A673 (cell line): ENCODE results near the gene HIRIP3. TPM values are rescaled to one million over a fixed set of nuclear protein-coding genes. Genes with fewer than 3 reads are reported as not detected.

Source experiments
- BruUV-seq: library from RNA; stranded (reverse); fragments of 400-500 nt; replicated peaks from 2 replicates; lab custom pipeline; 2021; lab: Mats Ljungman, UMichigan
- CTCF ChIA-PET: fragments of 300-600 bp; sonication (Branson Sonifier 250); formaldehyde crosslinking; loops from one replicate; lab custom pipeline; 2022; ENCODE audit warnings: antibody characterized with exemption; lab: Charles Lee
- POLR2A ChIA-PET: fragments of 300-600 bp; sonication (Branson Sonifier 250); formaldehyde crosslinking; loops from one replicate; lab custom pipeline; 2022; ENCODE audit warnings: antibody characterized with exemption; ENCODE audit not compliant: low non-redundant PET; lab: Charles Lee
- DNase-seq: peaks from one replicate; pipeline ENCODE4 v3.0.0-alpha.2; 2015; ENCODE audit warnings: low spot score
- H3K27ac ChIP-seq: fragments of 200-600 bp; sonication (generic); 2 replicates; pipeline ENCODE4 v1.5.1; 2016; ENCODE audit warnings: mixed run types, low read depth, mild to moderate bottlenecking, mixed read lengths, antibody characterized with exemption, low read length; ENCODE audit not compliant: poor library complexity, severe bottlenecking
- H3K27me3 ChIP-seq: fragments of 200-600 bp; sonication (generic); replicated peaks from 2 replicates; pipeline ENCODE4 v1.6.1; 2017; ENCODE audit warnings: mixed run types, low read depth, mild to moderate bottlenecking, mixed read lengths, antibody characterized with exemption, low read length; ENCODE audit not compliant: insufficient read depth, poor library complexity
- H3K36me3 ChIP-seq: fragments of 200-600 bp; sonication (generic); 2 replicates; pipeline ENCODE4 v1.6.1; 2016; ENCODE audit warnings: mixed run types, mild to moderate bottlenecking, mixed read lengths, antibody characterized with exemption, low read length; ENCODE audit not compliant: insufficient read depth, poor library complexity, severe bottlenecking
- H3K4me1 ChIP-seq: fragments of 200-600 bp; sonication (generic); 2 replicates; pipeline ENCODE4 v1.6.1; 2017; ENCODE audit warnings: mixed run types, mild to moderate bottlenecking, mixed read lengths, antibody characterized with exemption, low read length; ENCODE audit not compliant: insufficient read depth, poor library complexity, severe bottlenecking
- H3K4me3 ChIP-seq: fragments of 200-600 bp; sonication (generic); 2 replicates; pipeline ENCODE4 v1.5.1; 2016; ENCODE audit warnings: low read depth, mixed run types, mild to moderate bottlenecking, mixed read lengths, low read length; ENCODE audit not compliant: poor library complexity, severe bottlenecking
- H3K9me3 ChIP-seq: fragments of 200-600 bp; sonication (generic); 2 replicates; pipeline ENCODE4 v1.6.1; 2016; ENCODE audit warnings: mixed run types, low read depth, mild to moderate bottlenecking, mixed read lengths, antibody characterized with exemption, low read length; ENCODE audit not compliant: poor library complexity, severe bottlenecking
- EZH2 ChIP-seq: fragments of 200-600 bp; sonication (generic); IDR thresholded peaks from 2 replicates; pipeline ENCODE4 v1.6.1; 2017; ENCODE audit warnings: borderline replicate concordance, low read depth, mild to moderate bottlenecking, mixed read lengths, antibody characterized with exemption, low read length; ENCODE audit not compliant: poor library complexity, severe bottlenecking
- intact Hi-C: fragments of 100-400 bp; cut with micrococcal nuclease; formaldehyde crosslinking; loops from one replicate; pipeline ENCODE4 v1.10.0; 2022; ENCODE audit not compliant: unreplicated experiment
- total RNA-seq: library from RNA; stranded (reverse); gene quantifications from 2 replicates; pipeline ENCODE4 v1.2.3, GENCODE V29; 2021
- TF ChIP-seq, protein P1 (sequence below): fragments of 300-800, 200-600 bp; sonication (generic); conservative IDR thresholded peaks from 2 replicates; pipeline ENCODE4 v1.5.1; 2017; ENCODE audit warnings: low read depth, mild to moderate bottlenecking, antibody characterized with exemption, low read length, moderate library complexity, mixed read lengths

Gene HIRIP3
- total RNA-seq, 1 experiment from 2014 or later: 29.7 TPM

- no TSS peak for BruUV-seq
- intact Hi-C loops: no loop called here
- Histone ChIP-seq H3K4me3 (no peak overlapping the region), H3K36me3 (peaks cover 99% of the 10 kb centered on the region), H3K9me3 (no peaks in the 10 kb centered on the region), H3K27me3 (no peaks in the 10 kb centered on the region), H3K27ac (no peak overlapping the region), H3K4me1 (no peaks in the 10 kb centered on the region)
- ChIA-PET CTCF (no interaction called here), POLR2A (no interaction called here)
- no peak for DNase-seq
- no peak for TF ChIP-seq EZH2
- TF ChIP-seq, protein P1, sequence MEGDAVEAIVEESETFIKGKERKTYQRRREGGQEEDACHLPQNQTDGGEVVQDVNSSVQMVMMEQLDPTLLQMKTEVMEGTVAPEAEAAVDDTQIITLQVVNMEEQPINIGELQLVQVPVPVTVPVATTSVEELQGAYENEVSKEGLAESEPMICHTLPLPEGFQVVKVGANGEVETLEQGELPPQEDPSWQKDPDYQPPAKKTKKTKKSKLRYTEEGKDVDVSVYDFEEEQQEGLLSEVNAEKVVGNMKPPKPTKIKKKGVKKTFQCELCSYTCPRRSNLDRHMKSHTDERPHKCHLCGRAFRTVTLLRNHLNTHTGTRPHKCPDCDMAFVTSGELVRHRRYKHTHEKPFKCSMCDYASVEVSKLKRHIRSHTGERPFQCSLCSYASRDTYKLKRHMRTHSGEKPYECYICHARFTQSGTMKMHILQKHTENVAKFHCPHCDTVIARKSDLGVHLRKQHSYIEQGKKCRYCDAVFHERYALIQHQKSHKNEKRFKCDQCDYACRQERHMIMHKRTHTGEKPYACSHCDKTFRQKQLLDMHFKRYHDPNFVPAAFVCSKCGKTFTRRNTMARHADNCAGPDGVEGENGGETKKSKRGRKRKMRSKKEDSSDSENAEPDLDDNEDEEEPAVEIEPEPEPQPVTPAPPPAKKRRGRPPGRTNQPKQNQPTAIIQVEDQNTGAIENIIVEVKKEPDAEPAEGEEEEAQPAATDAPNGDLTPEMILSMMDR: no peak
These were observed 12.6 kb downstream of the HIRIP3 start for GRCh38 chr16:29982560-29983419.

GRCh38 chr16:29978564-29979270 is 16.7 kb downstream of the HIRIP3 start:
- no peak overlapping the region for H3K27ac ChIP-seq
- no TSS peak for BruUV-seq
- ChIA-PET CTCF (no interaction called here), POLR2A (no interaction called here)
- H3K36me3 ChIP-seq: peaks cover 64% of the 10 kb centered on the region
- no peak for DNase-seq
- TF ChIP-seq EZH2: no peak
- TF ChIP-seq, protein P1: no peak
- no peaks in the 10 kb centered on the region for H3K27me3 ChIP-seq
- intact Hi-C loops: no loop called here
- no peak overlapping the region for H3K4me3 ChIP-seq
- H3K9me3 ChIP-seq: no peaks in the 10 kb centered on the region
- peaks cover 16% of the 10 kb centered on the region for H3K4me1 ChIP-seq

DNA sequence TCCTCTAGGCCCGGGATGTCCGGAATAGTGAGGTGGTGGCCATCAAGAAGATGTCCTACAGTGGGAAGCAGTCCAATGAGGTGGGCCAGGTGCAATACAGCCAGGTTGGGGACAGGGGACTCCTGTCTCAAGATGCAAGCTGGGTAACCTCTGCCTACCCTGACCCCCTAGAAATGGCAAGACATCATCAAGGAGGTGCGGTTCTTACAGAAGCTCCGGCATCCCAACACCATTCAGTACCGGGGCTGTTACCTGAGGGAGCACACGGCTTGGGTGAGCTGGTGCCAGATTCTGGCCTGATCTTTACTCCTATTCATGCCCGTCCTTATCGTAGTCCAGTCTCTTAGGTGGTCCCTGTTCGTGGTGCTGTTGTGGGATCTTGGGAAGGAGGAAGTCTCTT is 17.3 kb downstream of the HIRIP3 start:
- Histone ChIP-seq H3K4me3 (no peak overlapping the region), H3K27me3 (no peaks in the 10 kb centered on the region), H3K4me1 (peaks cover 16% of the 10 kb centered on the region), H3K36me3 (peaks cover 57% of the 10 kb centered on the region), H3K27ac (no peak overlapping the region), H3K9me3 (peaks cover 2% of the 10 kb centered on the region)
- no TSS peak for BruUV-seq
- TF ChIP-seq, protein P1: no peak
- no peak for TF ChIP-seq EZH2
- CTCF ChIA-PET: no interaction called here
- intact Hi-C loops: no loop called here
- POLR2A ChIA-PET: no interaction called here
- DNase-seq: no peak
